Measurements from ENCODE around the gene TFAP2E.

The TFAP2E gene

DNA sequence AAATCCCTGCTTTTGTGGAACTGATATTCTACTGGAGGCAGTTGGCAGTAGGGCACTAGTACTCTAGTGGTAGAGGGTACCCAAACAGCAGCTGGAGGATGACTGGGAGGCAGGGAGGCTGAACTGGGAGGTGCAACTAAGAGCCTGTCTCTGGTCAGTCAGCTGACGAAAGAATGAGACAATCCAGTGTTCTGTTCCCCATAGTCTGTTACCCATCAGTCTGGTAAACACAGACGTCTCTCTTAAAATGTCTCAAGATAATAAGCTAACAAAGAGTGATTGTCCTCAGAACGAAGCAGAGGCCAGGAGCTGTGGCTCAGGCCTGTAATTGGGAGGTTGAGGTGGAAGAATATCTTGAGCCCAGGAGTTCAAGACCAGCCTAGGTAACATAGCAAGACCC, 30.4 kb downstream of the TFAP2E start:
- Histone ChIP-seq H2AK5ac (ENCODE audit: low read length) (no peak overlapping the region), H2BK120ac (ENCODE audit: insufficient read depth, low read length, poor library complexity) (peak overlapping the region; percentile 59), H3K36me3 (ENCODE audit: control insufficient read depth in 1 of 2, insufficient read depth in 2 of 2, low read length in 2 of 2) (peaks cover 9 to 16% of the 10 kb centered on the region in 2 experiments), H3K4me2 (ENCODE audit: low read length) (no peak overlapping the region), H3K18ac (ENCODE audit: low read length) (peak overlapping the region; percentile 69), H3K23ac (ENCODE audit: low read length) (no peak overlapping the region), H2AFZ (ENCODE audit: insufficient read depth, low read length, poor library complexity) (no peak overlapping the region), H3K27ac (ENCODE audit: low read depth, low read length) (peak overlapping the region; percentile 93), H3K79me1 (ENCODE audit: low read length) (peaks cover 19% of the 10 kb centered on the region), H3K9me3 (ENCODE audit: insufficient read depth, low read depth, low read length) (no peaks in the 10 kb centered on the region), H3K4ac (ENCODE audit: low read depth, low read length) (no peak overlapping the region), H3K9ac (ENCODE audit: low read length) (no peak overlapping the region), H3K4me3 (ENCODE audit: low read depth, low read length) (no peak overlapping the region), H3K27me3 (ENCODE audit: insufficient read depth, low read length) (no peaks in the 10 kb centered on the region), H3K79me2 (ENCODE audit: control insufficient read depth, insufficient read depth, low read length, poor library complexity) (no peaks in the 10 kb centered on the region), H3K14ac (ENCODE audit: low read length) (no peak overlapping the region), H2BK12ac (ENCODE audit: low read length) (peak overlapping the region; percentile 56), H4K12ac (ENCODE audit: low read depth, low read length) (no peak overlapping the region), H4K91ac (ENCODE audit: low read depth, low read length) (peak overlapping the region; percentile 68), H3K4me1 (ENCODE audit: control insufficient read depth in 1 of 2, insufficient read depth in 2 of 2, low read length in 2 of 2) (peaks cover 28 to 31% of the 10 kb centered on the region in 2 experiments), H2BK5ac (ENCODE audit: low read depth, low read length, poor library complexity) (peak overlapping the region; percentile 29), H4K8ac (ENCODE audit: low read depth, low read length) (peak overlapping the region; percentile 28)
- no peak for DNase-seq
- WGBS (ENCODE audit: extremely low coverage, insufficient coverage, insufficient read length): no CpG with 5 or more reads among the region's 3 CpGs

DNA sequence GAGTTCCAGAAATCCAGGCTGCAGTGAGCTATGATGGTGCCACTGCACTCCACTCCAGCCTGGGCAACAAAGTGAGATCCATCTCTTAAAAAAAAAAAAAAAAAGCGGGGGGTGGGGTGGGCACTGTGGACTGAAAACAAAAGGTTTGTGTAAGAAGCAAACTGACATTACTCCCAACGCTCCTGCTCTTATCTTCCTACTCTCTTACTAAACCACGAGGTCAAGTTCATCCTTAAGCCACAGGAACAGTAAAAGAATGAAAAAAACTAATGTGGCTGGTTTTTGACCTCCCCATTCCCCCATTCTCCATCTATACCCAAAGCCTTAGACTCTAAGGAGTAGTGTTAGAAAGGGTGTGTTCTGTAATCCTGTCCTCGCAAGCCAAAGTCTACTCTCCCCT, 30.8 kb downstream of the TFAP2E start:
- DNase-seq: no peak
- Histone ChIP-seq H3K27me3 (ENCODE audit: insufficient read depth, low read length) (no peaks in the 10 kb centered on the region), H3K23ac (ENCODE audit: low read length) (no peak overlapping the region), H4K91ac (ENCODE audit: low read depth, low read length) (peak overlapping the region; percentile 74), H3K36me3 (ENCODE audit: control insufficient read depth in 1 of 2, insufficient read depth in 2 of 2, low read length in 2 of 2) (peaks cover 9 to 19% of the 10 kb centered on the region in 2 experiments), H3K14ac (ENCODE audit: low read length) (no peak overlapping the region), H3K9ac (ENCODE audit: low read length) (no peak overlapping the region), H3K18ac (ENCODE audit: low read length) (no peak overlapping the region), H2BK12ac (ENCODE audit: low read length) (peak overlapping the region; percentile 56), H3K4me2 (ENCODE audit: low read length) (no peak overlapping the region), H2AFZ (ENCODE audit: insufficient read depth, low read length, poor library complexity) (no peak overlapping the region), H2BK5ac (ENCODE audit: low read depth, low read length, poor library complexity) (peak overlapping the region; percentile 49), H3K79me2 (ENCODE audit: control insufficient read depth, insufficient read depth, low read length, poor library complexity) (no peaks in the 10 kb centered on the region), H2BK120ac (ENCODE audit: insufficient read depth, low read length, poor library complexity) (peak overlapping the region; percentile 44), H4K8ac (ENCODE audit: low read depth, low read length) (peak overlapping the region; percentile 28), H2AK5ac (ENCODE audit: low read length) (no peak overlapping the region), H3K9me3 (ENCODE audit: insufficient read depth, low read depth, low read length) (no peaks in the 10 kb centered on the region), H3K4me1 (ENCODE audit: control insufficient read depth in 1 of 2, insufficient read depth in 2 of 2, low read length in 2 of 2) (peaks cover 25 to 27% of the 10 kb centered on the region in 2 experiments), H3K79me1 (ENCODE audit: low read length) (peaks cover 19% of the 10 kb centered on the region), H4K12ac (ENCODE audit: low read depth, low read length) (no peak overlapping the region), H3K27ac (ENCODE audit: low read depth, low read length) (peak overlapping the region; percentile 93), H3K4ac (ENCODE audit: low read depth, low read length) (peak overlapping the region; percentile 34), H3K4me3 (ENCODE audit: low read depth, low read length) (no peak overlapping the region)
- WGBS (ENCODE audit: extremely low coverage, insufficient coverage, insufficient read length): no CpG with 5 or more reads among the region's 4 CpGs

GRCh38 chr1:35605071-35605866, 32.2 kb downstream of the TFAP2E start:
- no peak overlapping the region for H3K4me3 ChIP-seq (ENCODE audit: low read depth, low read length)
- H2AK5ac ChIP-seq (ENCODE audit: low read length): peak overlapping the region; percentile 39
- H2BK5ac ChIP-seq (ENCODE audit: low read depth, low read length, poor library complexity): peak overlapping the region; percentile 88
- H4K91ac ChIP-seq (ENCODE audit: low read depth, low read length): peak overlapping the region; percentile 88
- peak overlapping the region; percentile 85 for H2BK120ac ChIP-seq (ENCODE audit: insufficient read depth, low read length, poor library complexity)
- H3K27ac ChIP-seq (ENCODE audit: low read depth, low read length): peak overlapping the region; percentile 93
- peak overlapping the region; percentile 68 for H3K18ac ChIP-seq (ENCODE audit: low read length)
- DNase-seq: no peak
- H3K9me3 ChIP-seq (ENCODE audit: insufficient read depth, low read depth, low read length): no peaks in the 10 kb centered on the region
- no CpG with 5 or more reads among the region's 6 CpGs for WGBS (ENCODE audit: extremely low coverage, insufficient coverage, insufficient read length)
- peak overlapping the region; percentile 73 for H2BK12ac ChIP-seq (ENCODE audit: low read length)
- H2AFZ ChIP-seq (ENCODE audit: insufficient read depth, low read length, poor library complexity): no peak overlapping the region
- peak overlapping the region; percentile 50 for H3K4me2 ChIP-seq (ENCODE audit: low read length)
- no peaks in the 10 kb centered on the region for H3K27me3 ChIP-seq (ENCODE audit: insufficient read depth, low read length)
- no peak overlapping the region for H4K12ac ChIP-seq (ENCODE audit: low read depth, low read length)
- H3K79me2 ChIP-seq (ENCODE audit: control insufficient read depth, insufficient read depth, low read length, poor library complexity): no peaks in the 10 kb centered on the region
- H3K14ac ChIP-seq (ENCODE audit: low read length): peak overlapping the region; percentile 84
- peak overlapping the region; percentile 81 for H4K8ac ChIP-seq (ENCODE audit: low read depth, low read length)
- H3K9ac ChIP-seq (ENCODE audit: low read length): peak overlapping the region; percentile 1
- H3K79me1 ChIP-seq (ENCODE audit: low read length): peaks cover 19% of the 10 kb centered on the region
- peaks cover 24 to 25% of the 10 kb centered on the region in 2 experiments for H3K4me1 ChIP-seq (ENCODE audit: control insufficient read depth in 1 of 2, insufficient read depth in 2 of 2, low read length in 2 of 2)
- H3K36me3 ChIP-seq (ENCODE audit: control insufficient read depth in 1 of 2, insufficient read depth in 2 of 2, low read length in 2 of 2): peaks cover 13 to 26% of the 10 kb centered on the region in 2 experiments
- H3K23ac ChIP-seq (ENCODE audit: low read length): no peak overlapping the region
- H3K4ac ChIP-seq (ENCODE audit: low read depth, low read length): peak overlapping the region; percentile 60

GRCh38 chr1:35605867-35606182, 32.7 kb downstream of the TFAP2E start:
- Histone ChIP-seq H2AFZ (ENCODE audit: insufficient read depth, low read length, poor library complexity) (no peak overlapping the region), H3K4me2 (ENCODE audit: low read length) (peak overlapping the region; percentile 50), H2BK5ac (ENCODE audit: low read depth, low read length, poor library complexity) (peak overlapping the region; percentile 88), H3K14ac (ENCODE audit: low read length) (no peak overlapping the region), H3K9me3 (ENCODE audit: insufficient read depth, low read depth, low read length) (no peaks in the 10 kb centered on the region), H3K36me3 (ENCODE audit: control insufficient read depth in 1 of 2, insufficient read depth in 2 of 2, low read length in 2 of 2) (peaks cover 17 to 27% of the 10 kb centered on the region in 2 experiments), H2AK5ac (ENCODE audit: low read length) (no peak overlapping the region), H3K79me1 (ENCODE audit: low read length) (peaks cover 19% of the 10 kb centered on the region), H2BK120ac (ENCODE audit: insufficient read depth, low read length, poor library complexity) (no peak overlapping the region), H3K9ac (ENCODE audit: low read length) (no peak overlapping the region), H3K4ac (ENCODE audit: low read depth, low read length) (no peak overlapping the region), H4K91ac (ENCODE audit: low read depth, low read length) (peak overlapping the region; percentile 88), H2BK12ac (ENCODE audit: low read length) (peak overlapping the region; percentile 73), H3K27me3 (ENCODE audit: insufficient read depth, low read length) (no peaks in the 10 kb centered on the region), H4K8ac (ENCODE audit: low read depth, low read length) (peak overlapping the region; percentile 81), H3K27ac (ENCODE audit: low read depth, low read length) (peak overlapping the region; percentile 93), H3K23ac (ENCODE audit: low read length) (no peak overlapping the region), H3K4me3 (ENCODE audit: low read depth, low read length) (no peak overlapping the region), H3K4me1 (ENCODE audit: control insufficient read depth in 1 of 2, insufficient read depth in 2 of 2, low read length in 2 of 2) (peaks cover 20 to 22% of the 10 kb centered on the region in 2 experiments), H4K12ac (ENCODE audit: low read depth, low read length) (no peak overlapping the region), H3K18ac (ENCODE audit: low read length) (peak overlapping the region; percentile 68), H3K79me2 (ENCODE audit: control insufficient read depth, insufficient read depth, low read length, poor library complexity) (no peaks in the 10 kb centered on the region)
- WGBS (ENCODE audit: extremely low coverage, insufficient coverage, insufficient read length): no CpG with 5 or more reads among the region's 4 CpGs
- peak; percentile 27 to 70 for DNase-seq
